NCI-H2107 treated with DMSO at 0.1 percent for 48 hours (cell line): ENCODE measurements around the gene SUGCT.

Source experiments
- DNase-seq: peaks from one replicate; lab custom pipeline; 2025; ENCODE audit not compliant: unreplicated experiment; lab: John Stamatoyannopoulos, UW

SUGCT gene

DNA sequence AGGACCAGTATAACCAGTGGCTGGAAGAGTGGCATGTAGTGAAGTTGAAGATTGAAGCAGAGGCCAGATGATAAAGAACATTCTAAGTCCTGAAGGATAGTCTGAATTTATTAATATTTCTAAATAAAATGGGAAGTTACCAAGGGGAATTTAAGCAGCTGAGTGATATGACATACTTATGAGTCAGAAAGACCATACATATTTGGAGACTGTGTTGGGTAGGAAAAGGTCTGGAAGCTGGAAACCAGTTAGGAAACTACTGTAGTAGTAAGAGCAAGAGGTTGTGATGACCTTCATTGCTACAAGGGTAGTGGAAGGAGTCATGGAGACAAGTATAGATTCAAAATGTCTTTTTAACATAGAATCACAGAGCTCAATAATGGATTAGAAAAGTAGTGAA is 752.3 kb downstream of the SUGCT start:
- DNase-seq = no peak

DNA sequence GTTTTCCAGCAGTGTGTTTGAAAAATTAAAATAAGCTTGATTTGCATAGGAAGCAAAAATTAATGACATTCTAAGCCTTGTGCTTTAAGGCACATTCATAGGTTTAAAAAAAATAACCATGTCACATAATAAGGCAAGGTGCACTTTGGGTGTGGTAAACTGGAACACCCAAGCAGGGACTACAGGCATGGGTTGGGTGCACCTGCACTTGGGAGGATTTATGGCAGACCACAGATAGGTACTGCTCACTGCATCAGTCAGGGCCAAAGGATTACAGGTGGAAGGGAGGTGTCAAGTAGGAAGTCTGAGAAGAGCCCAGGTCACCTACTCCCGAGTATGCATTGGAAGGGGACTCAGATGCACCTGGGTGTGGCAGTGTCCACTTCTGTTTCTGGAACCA is 753.7 kb downstream of the SUGCT start:
- no peak for DNase-seq

DNA sequence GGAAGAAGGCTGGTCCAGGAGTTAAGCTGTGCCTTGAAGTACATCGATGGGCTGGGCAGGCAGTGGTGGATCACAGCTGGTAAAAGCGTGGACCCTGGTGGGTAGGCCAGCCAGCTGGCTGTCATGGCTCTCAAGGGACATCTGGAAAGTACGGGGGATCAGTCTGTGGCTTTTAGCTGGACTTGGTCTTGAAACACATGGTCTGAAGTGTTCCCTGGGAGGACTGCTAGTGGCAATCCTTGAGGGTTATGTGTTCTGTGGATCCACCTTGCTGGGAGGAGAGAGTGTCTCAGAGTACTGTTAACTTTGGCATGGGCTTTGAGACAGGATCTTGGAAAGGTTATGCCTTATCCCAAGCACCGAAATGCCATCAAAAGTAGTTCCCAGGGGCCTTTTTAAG is 754.3 kb downstream of the SUGCT start:
- DNase-seq = no peak

DNA sequence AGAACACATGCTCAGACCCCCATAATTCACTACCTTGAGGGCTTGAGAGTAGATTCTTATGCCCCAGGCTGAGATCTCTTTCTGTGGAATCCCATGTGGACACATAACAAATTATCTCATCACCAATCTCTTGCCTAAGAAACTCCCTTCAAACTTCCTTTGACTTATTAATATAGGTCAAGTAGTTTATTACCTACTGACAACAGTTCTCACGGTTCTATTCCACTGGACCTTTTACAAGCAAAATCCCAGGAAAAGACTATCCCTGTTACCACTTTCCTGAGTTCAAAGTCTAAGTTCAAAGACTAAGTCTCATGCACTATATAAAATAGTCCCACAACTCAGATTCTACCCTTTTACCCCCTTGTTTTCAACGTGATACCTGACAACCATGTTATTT is 754.7 kb downstream of the SUGCT start:
- no peak for DNase-seq

DNA sequence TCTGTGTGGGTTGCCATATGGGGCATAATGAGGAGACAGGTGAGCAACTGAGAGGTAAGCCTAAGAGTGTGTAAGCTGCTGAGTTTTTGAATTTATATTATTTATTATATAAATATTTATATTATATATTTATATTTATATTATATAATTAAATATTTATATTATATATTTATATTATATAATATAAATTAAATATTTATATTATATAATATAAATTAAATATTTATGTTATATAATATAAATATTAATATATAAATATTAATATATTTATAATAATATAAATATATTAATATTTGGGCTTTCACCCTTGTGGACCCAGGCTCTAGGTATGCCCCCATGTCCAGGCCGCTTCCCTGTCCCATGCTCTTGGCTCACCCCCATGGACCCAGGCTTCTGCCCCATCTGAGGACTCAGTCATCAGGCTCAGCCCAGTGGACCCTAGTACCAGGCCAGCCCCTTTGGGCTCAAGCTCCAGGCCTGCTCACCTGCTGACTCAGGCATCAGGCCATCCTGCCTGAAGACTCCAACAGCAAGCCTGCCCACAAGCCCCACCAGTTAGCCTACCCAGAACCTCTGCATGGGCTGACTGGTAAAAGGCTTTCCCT is 755.4 kb downstream of the SUGCT start:
- no peak for DNase-seq

DNA sequence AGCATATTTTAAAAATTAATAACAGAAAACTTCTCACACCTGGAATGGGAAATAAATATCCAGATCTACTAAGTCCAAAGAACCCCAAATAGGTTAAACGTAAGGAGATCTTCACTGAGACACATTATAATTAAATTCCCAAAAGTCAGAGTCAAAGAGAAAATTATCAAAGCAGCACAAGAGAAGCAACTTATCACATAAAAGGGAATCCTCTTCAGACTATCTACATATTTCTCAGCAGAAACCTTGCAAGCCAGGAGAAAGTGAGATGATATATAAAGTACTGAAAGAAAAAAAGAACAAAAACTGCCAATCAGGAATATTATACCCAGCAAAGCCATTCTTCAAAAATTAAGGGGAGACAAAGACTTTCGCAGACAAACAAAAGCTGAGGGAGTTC is 756.4 kb downstream of the SUGCT start:
- DNase-seq = no peak

DNA sequence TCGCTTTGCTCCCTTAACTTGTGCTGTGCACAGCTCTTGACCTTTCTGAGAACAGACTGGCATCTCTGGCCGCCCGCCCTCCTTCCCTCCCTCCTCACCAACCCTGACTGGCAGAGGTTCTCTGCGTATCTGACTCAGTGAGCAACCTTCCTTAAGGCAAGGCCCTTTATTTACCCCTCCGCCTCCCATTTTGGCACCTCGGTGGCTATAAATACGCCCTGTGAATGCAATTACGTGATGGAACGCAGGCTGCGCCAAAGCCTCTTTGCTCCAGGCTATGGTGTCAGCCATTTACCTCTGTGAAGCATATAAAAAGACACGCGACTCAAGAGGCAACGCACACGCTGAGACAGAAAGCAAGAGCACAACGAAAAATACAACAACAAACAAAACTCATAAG is 764.3 kb downstream of the SUGCT start:
- DNase-seq = no peak

DNA sequence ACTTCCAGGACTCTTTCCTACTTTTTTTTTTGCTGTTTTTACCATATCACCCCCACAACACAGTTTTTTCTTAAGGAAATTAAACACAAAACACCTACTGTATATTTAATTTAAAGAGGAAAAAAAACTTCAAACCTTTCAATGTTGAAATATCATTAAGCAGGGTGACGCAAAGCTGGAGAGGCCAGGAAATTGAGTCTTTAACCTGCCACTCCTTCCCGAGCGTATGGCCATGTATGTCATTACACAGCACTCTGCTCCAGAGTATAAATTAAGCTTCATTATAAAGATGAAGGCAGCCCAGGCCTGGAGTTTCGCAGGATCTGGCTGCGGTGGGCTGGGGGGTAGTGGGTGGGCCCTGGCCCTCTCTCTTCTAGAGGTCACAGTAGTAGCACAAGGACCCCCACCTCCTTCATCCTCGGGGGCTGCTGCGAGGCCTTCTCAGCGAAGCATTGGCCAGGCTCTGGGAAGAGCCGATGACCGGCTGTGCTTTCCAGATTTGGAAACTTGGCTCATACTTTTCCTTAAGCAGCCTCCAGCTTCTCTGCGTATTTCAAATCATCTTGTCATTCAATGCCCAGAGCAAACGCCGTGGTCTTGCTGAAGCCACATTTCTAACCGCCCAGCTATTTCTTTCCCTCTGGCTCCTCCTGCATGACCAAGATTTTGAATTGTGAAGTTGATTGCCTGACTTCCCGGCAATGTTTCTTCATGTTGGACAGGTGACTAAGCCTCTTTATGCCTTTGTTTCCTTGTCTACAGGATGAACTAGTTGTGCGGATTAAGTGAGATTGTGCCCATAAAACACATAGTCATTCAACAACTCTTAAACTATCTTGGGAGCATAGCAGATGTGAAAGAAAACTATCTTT is 765.1 kb downstream of the SUGCT start:
- DNase-seq = no peak

DNA sequence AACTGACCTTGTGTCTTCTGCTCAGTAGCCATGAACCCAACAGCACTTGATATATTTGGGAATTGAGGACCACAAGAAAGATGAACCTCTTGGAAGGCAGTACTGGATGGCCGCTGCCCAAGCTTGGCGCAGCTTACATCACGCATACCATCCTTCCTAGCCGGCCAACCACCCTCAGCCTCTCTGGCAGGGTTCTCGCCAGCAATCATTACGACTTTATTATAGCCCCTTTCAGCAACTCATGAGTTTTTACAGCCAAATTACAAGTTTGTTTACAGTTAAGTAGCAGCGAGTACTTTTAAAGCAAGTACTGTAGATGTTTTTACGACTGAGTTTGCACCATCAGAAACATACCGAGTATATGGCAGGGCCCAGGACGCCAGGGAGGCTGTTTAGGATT is 769.1 kb downstream of the SUGCT start:
- DNase-seq = no peak

DNA sequence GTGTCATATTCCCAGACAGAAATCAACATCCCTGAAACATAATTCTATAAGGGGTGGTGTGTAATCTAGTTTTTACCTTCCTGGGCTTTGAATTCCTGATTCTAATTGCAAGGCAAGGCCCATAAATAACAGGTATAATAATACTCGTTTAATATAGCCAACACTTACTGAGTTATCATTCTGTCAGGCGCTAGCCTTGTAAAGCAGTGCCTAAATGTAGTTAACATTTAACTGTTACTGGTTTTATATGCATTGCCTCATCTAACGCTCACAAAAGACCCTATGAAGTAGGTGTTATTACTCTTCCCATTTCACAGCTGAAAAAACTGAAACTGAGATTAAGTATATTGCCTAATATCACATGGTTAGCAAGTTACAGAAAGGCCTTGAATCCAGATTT is 772.5 kb downstream of the SUGCT start:
- no peak for DNase-seq

DNA sequence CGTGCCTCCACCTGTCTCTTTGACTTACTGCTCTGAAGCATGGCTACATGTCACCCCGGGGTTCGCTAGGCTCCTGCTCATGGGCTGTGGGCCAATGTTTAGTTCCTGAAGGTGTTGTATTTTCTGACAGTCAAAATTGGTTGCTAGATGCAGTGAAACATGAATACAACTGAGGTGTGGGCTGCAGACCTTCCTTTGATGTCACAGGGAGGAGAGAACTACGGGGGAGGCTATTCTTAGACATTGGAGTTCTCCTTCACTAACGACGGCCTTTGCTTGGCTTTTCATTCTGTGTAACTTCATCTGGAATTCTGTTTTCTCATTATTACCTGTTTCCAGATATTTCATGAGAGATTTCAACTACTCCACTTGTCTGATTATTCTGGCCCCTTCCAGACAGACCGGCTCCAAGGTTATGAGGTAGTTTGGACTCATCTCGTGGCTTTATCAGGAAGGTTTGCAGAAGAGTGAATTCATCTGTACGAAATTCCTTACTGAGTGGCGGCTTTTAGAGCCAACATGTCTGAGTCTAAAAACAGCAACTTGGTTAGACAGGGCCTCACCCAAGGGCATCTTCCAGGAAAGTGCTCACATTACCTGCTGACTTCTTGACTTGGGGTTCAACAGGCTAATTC is 774.7 kb downstream of the SUGCT start:
- DNase-seq = no peak
